HG03060 (cell line): ENCODE data around the gene KCNMA1.
"Not testable (repeated sequence)": the region's sequence is repeated elsewhere in the genome, so short reads cannot be mapped to it uniquely, and the experiment has no call there.

Experiments
- ATAC-seq: cut with Tn5 transposase; IDR thresholded peaks from one replicate; pipeline ENCODE4 v1.9.1; 2021; ENCODE audit warnings: low read depth, moderate number of reproducible peaks; ENCODE audit not compliant: unreplicated experiment

The KCNMA1 gene

DNA sequence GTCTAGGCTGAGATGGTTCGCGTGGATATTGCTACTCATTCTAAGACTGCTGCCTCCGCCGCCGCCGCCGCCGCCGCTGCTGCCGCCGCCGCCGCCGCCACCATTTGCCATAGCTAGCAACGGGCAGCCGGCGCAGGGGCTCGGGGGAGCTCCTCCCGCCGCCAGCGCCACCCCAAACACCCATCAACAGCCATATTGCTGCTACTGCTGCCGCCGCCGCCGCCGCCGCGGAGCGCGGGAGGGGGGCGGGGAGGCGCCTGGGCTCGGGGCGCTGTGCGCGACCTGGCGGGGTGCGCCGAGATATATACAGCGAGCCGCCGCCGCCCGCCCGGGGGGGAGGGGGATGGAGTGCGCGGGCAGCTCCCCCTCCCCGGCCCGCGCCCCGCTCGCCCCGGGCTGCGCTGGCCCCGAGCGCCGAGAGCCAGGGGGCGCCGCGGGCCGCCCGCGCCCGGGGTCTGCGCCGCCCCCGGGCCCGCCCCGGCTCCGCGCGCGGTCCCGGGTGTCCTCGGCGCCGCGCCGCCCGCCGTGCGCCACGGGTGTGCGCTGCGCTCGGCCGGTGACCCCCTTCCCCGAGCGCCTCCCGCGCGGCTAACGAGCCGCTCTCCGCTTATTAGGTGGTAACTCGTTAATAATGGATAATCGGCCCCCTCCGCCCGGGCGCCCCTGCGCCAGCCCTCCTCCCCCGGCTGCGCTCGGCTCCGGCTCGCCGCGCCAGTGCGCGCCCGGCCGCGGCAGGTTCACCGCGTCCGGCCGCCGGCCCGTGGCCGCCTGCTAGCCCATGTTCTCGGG, at the start of gene KCNMA1:
TSS of gene KCNMA1 (minus strand) at position 277 of the 789 bp plus-strand sequence.
- ATAC-seq, result no peak

DNA sequence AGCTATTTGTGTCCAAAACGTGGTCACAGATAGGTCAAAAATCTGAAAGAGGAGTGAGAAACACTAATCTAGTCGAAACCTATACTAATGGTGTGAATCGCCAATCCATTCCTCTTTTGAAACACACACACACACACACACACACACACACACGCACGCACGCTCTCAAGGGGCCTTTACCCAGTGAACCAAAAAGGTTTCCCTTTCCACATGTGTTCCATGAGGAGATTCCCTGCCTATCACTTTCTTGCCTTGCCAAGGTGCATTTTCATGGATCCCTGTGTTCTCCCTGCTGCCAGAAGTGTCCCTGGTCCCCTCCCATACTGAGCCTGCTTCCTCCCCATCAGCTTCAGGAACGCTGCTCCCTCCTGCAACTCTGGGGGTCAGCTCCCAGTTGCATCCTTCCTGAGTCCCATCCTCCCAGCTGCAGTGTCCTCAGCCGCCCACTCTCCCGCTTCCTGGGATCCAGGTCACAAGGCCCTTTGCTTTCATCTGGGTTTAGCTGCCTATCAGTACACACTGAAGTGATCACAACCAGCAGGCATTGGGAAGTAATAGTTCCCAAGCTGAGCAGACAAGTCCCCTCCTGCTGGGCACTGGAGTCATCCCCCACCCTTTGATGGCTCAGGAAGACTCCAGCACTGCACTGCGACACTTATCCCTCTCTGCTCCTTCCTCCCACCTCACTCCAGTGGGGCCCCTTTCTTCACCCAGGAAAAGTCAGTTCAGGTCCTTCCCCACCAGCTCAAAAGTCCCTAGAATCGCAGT, 49.2 kb upstream of the KCNMA1 start:
- no peak for ATAC-seq

DNA sequence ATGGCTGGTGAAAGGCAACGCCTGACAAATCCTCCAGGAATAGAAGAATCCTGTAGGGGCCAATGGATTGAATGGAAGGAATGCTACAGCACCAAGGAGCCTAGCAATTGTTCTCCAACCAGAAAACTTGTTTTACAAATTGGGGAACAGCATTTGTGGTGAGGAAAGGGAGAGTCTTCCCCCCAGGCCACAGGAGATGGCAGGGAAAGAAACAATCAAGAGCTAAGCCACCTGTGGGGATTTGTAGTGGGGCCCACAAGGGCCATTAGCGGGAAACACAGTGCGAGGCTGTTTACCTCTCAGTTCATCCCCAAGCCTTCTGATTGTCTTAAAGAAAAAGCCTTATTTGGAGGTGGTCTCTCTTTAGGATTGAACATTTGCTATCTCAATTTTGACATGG, 48.5 kb upstream of the KCNMA1 start:
- ATAC-seq, result no peak

DNA sequence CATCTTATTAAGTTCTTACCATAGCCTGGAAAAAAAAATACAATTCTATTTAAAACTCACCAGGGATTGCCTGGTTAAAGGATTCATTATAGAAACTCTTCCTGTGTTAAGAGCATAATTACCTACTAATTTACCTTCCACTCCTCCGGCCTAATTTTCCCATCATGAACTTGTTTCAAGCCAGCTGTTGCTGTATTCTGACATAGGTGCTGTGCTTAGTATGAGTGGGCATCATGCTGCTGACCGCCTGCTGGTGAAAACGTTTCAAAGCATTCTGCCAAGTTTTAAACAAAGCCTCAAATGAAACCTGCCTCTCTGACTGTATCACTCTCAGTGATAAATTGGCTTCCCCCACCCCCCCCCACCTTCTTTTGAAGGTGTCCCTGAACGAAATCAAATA, 47.8 kb upstream of the KCNMA1 start:
- no peak for ATAC-seq

DNA sequence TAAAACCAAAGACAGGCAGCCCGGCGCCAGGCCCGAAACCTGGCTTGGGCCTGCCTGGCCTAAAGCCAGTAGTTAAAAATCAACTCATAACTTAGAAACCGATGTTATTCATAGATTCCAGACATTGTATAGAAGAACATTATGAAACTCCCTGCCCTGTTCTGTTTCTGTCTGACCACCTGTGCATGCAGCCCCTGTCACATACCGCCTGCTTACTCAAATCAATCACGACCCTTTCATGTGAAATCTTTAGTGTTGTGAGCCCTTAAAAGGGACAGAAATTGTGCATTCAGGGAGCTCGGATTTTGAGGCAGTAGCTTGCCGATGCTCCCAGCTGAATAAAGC, 45.5 kb upstream of the KCNMA1 start:
- not testable (repeated sequence) for ATAC-seq

DNA sequence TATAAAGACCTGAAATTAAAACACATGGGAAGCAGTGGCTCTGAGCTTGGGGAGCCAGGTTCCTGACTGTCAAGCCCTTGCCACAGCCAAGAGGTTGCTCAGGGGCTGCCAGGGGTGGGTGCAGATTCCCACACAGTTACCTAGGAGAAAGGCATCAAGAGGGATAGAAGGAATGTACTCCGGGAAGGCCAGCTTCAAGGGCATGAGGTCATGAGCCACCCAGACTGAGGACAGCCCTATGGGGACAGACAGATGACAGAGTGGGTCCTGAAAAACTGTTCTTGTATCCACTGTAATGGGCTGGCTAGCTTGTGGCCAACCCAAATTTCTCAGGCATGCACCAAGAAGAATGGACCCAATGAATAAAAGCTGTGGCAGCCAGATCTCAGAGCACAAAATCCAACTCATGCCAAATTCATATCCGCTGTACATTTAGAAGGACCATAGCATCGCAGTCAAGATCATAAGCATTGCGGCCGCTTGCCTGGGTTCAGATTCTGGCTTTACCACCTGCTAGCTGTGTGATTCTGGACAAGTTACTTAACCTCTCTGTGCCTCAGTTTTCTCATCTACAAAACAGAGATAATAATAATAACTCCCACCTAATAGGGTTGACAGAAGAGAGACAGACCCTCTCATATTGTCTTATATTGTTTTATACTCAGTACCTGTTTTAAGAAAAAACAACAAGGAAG, 44.9 kb upstream of the KCNMA1 start:
- no peak for ATAC-seq

DNA sequence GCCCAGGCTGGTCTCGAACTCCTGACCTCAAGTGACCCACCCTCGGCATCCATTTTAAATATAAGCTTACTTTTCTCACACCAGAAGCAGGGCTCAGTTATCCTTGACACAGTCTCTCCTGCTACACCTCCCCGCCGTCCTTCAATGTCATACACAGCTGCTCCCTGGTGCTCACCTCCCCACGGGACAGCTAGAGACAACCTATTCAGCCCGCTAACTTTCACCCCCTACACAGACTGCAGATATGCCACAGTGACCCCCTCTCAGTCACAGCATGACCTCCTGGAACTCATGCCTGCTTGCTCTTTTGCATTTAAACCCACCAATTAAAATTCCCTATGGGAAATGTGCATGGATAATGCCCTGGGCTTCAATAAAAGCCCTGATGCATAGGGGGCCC, 44.2 kb upstream of the KCNMA1 start:
- ATAC-seq, result no peak

DNA sequence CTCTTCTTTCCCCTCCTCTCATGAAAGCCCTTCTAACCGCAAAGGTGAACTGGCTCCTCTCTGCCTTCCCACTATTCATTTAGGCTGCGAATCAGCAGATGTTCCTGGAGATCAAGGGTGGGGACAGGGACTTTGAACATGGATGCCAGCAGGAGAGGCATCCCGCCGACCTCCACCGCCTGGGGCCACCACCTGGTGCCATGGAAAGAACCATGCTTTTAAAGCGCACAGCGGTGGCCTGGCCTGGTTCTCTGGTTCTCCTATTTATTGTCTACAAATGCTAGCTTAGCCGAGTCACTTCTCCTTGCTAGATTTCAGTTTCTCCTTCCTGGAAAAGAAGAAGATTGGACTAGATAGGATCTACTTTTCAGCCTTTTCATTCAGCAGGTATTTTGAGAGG, 43.2 kb upstream of the KCNMA1 start:
- no peak for ATAC-seq

DNA sequence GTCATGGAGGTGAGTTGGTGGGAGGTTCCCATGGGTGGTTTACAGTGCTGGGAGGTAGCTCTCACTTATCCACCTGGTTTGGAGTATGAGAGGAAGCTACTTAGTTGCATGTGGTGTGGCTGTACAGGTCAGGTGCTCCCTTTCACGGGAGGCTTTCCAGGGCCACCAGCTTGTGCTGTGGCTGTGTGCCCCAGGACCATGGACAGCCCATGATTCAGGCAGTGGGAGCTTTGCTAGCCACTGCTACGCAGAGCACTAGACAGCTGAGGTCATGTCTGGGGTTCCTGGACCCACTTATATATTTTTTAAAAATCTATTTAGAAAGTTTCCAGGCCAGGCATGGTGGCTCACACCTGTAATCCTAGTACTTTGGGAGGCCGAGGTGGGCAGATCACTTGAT, 42.5 kb upstream of the KCNMA1 start:
- ATAC-seq, result no peak

DNA sequence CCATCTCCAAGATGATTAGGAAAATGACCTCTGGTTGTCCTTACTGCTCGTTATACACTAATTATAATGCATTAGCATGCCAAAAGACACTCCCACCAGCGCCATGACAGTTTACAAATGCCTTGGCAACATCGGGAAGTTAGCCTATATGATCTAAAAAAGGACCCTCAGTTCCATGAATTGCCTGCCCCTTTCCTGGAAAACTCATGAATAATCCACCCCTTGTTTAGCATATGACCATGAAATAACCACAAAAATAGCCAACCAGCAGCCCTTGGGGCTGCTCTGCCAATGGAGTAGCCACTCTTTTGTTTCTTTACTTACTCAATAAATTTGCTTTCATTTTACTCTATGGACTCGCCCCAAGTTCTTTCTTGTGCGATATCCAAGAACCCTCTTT, 41.6 kb upstream of the KCNMA1 start:
- no peak for ATAC-seq

DNA sequence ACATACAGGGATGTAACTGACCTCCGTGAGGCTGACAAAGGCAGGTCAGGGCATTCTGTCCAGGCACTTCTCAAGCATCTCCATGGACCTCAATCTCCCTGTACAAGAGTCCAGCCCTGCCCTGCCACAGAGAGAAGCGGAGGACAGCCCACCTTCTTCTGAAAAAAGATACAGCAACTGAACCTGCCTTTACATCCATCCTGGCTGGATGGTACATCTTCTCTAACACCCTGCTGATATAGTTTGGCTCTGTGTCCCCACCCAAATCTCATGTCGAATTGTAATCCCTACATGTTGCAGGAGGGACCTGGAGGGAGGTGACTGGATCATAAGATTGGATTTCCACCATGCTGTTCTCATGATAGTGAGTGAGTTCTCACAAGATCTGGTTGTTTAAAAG, 40.5 kb upstream of the KCNMA1 start:
- ATAC-seq, result no peak

DNA sequence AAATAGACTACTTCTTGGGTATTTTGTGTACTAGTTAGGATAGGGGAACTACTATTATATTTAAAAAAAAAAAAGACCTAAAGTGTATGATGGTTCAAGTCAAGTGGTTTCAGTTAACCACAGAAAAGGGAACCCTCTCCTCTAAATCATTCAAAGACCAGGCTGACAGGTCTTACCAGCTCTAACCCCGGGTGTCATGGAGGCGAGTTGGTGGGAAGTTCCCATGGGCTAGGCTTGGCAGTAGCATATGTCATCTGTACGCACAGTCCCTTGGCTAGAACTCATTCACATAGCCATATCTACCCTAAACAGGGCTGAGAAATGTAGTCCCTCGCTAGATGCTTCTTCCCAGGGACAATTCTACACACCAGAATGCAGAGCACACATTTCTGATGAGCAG, 37.7 kb upstream of the KCNMA1 start:
- ATAC-seq, result no peak

DNA sequence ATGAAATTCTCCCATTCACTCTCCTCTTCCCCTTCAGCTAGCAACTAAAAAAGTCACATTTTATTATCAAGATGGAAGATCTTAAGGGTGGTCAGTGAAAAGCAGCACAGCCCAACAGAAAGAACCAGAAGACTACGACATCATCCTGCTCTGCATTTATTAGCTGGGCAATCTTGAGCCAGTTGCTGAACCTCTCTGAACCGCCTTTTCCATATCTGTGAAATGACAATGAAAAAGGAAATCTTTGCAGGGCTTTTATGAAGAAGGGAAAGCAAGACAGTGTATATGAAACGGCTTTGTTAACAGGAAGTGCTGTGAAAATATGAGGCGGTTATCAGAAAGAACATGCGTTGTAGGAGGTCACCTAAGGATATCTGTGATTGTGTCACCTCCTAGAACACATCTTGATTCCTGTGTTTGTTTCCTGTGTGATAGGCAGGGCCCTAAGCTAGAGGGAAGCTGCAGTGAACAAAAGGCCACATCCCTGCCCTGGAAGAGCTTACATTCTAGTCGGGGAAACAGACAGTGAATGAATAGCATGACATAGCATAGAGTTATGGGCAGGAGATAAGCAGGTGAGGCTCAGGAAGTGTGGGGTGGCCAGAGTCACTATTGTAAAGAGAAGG, 36.0 kb upstream of the KCNMA1 start:
- ATAC-seq, result no peak

DNA sequence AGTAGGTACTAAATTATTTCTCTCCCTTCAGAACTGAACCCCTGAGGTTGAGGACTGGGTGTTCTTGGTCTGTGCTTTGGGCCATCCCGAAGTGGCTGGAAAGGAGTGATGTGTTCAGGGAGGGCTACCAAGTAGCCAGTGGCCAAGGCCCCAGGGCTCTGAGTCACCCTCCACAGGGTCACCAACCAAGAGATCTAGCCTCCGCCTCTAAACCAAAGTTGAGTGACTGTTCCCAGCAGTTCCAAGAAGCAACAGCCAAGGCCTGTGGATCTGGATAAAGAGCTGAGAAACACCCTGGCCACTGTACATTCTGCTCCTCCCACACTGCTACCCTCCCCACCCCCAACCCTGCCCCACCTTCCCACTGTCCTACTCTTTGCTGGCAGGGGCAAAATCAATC, 35.5 kb upstream of the KCNMA1 start:
- ATAC-seq, result no peak

DNA sequence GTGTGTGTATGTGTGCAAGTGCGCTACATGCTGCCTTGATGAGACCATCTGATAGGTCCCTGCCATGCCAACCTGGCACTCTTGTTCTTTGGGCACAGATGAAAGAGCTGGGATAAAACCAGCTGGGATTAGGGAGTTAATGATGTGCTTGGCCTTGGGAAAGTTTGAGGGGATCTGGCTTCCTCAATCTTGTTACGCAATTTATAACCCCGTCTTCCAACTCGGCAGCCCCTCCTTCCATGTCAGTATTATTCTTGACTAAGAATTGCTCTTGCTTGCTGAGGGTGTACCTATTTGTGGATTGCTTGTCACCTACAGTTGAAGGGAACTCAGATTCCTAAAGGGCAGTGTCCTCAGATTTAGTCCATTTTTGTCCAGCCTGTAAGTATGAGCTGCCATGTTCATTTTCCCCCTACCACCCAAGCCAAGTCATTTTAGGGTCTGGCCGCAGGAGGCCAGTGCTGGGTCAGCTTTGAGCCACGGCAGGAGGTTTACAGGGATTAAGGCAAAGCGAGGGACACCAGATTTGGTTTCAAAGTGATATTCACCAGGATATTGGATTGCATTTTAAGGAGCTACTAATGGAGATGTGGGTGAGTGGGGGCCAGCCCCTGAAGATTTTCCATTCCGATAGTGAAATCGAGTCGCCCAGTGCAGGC, 34.1 kb upstream of the KCNMA1 start:
- no peak for ATAC-seq

DNA sequence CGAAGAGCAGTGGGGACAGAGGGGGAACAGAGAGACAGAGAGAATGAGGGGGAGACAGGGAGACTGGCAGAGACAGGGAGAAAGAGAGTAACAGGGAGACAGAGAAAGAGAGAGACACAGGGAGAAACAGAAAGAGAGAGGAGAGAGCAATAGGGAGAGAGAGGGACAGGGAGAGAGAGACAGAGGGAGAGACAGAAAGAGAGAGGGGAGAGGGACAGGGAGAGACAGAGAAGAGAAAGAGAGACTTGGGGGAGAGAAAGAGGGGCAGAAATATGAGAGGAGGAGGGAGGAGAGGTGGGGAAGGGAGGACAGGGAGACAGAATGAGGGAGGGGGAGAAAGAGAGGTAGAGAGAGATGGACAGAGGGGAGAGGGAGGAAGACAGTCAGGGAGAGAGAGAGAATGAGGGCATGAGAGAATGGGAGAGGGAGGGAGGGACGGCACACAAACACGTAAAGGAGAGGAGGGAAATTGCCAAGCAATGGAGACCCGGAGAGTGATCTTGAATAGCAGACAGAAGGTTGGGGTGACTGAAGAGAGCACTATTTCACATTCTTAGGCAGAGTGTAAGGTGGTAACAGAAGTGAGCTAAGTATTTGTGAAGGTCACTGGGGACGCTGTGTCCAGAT, 33.3 kb upstream of the KCNMA1 start:
- ATAC-seq, result no peak

DNA sequence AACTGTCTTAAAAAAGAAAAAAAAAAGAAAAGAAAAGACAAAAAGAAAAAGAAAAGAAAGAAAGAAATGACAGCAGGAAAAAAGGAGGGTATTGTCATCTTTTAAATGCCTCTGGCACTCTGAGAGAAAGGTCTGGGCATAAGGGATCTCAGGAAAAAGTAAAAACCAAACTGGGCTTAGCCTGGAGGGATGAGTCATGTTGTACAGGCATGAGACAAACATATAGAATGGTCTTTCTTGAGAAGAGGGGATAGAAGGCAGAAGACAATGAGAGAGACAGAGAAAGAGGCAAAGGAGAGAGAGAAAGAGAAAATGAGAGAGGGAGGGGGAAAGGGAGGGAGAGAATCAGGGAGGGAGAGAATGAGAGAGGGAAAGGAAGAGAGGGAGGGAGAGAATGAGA, 32.3 kb upstream of the KCNMA1 start:
- ATAC-seq, result no peak

DNA sequence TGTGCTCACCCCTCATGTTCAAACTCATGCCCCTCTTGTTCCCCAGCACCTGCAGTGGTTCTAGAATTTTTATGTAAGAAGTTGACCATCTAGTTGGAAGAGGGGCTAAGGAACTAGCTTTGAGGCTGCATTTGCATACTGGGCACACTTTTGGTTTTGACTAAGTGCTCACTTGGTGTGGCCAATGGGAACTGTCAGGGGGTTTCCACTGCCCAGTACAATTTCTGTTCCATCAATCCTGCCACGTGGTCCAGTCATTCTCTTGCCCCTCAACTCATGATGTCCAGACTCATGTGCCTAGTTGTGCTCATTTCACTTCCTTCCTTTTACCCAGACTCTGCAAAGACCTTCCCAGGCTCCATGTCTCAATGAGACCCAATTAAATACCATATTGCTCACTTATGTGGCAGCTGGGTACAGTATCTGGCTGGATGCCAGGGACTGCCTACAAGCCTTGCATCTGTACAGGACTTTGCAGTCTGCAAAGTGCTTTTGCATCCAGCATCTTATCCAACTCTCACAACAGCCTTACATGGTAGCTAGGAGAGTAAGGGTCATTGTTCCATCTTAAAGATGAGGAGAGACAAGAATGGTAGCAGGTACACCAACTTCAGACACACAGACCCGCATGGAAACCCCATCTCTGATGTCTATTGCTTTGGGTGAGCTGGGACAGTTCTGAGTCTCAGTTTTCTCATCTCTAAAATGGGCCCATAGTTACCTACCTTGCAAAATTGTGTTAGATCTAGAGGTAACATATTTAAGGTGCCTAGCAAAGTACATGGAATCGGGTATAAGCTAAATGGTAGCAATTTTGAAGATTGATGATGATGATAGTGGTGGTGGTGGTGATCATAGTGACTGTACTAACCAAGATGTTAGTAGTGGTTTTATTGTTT, 30.1 kb upstream of the KCNMA1 start:
- ATAC-seq, result peak; percentile 61

DNA sequence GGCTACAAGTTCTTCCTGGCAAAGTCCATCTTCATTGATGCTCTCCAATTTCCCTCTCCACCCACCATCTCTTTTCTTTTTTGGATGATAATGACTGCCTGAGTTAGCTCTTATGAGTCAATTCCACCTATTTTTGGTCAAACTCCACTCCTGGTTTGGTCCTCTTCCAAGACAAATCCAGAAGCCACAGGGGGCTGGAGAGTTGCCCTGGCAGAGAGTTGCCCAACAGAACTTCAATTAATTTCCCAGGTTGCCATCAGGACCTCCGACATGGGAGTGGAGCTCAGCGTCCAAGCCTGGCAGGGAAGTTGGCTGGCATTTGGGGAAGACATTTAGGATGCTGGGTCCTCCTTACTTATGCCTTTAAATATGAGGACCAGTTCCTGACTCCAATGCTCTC, 29.2 kb upstream of the KCNMA1 start:
- ATAC-seq, result no peak
